ENCODE measurements around the gene C1R.
"Not testable (repeated sequence)": the region's sequence is repeated elsewhere in the genome, so short reads cannot be mapped to it uniquely, and the experiment has no call there.

The C1R gene

DNA sequence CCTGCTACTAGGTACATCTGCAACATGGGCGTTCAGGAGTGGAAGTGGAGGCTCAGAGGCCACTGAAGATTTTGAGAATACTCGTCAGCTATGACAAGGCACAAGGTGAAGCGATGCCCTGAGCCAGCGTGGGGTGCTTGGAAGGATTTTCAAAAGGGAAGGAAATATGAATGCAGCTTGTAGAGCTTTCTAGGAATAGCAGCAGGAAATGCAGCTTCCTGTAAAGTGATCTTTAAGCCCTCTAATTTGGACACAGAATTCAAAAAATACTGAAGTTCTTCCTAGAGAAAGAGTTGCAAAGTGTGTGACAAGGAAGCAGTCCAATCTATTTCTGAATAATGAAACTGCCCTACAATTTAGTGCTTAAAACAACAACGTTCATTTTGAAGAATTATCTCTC lies 44.9 kb downstream of the C1R start:
- no peak for DNase-seq (ENCODE audit: low read depth)
- H3K4me3 ChIP-seq (ENCODE audit: control insufficient read depth, low read depth, low read length): no peak overlapping the region
- TF ChIP-seq, protein P1, sequence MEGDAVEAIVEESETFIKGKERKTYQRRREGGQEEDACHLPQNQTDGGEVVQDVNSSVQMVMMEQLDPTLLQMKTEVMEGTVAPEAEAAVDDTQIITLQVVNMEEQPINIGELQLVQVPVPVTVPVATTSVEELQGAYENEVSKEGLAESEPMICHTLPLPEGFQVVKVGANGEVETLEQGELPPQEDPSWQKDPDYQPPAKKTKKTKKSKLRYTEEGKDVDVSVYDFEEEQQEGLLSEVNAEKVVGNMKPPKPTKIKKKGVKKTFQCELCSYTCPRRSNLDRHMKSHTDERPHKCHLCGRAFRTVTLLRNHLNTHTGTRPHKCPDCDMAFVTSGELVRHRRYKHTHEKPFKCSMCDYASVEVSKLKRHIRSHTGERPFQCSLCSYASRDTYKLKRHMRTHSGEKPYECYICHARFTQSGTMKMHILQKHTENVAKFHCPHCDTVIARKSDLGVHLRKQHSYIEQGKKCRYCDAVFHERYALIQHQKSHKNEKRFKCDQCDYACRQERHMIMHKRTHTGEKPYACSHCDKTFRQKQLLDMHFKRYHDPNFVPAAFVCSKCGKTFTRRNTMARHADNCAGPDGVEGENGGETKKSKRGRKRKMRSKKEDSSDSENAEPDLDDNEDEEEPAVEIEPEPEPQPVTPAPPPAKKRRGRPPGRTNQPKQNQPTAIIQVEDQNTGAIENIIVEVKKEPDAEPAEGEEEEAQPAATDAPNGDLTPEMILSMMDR (IDR thresholded peaks at IDR 0.05; ENCODE audit: control insufficient read depth, insufficient read depth, low read depth, low read length, missing control alignments): no peak

DNA sequence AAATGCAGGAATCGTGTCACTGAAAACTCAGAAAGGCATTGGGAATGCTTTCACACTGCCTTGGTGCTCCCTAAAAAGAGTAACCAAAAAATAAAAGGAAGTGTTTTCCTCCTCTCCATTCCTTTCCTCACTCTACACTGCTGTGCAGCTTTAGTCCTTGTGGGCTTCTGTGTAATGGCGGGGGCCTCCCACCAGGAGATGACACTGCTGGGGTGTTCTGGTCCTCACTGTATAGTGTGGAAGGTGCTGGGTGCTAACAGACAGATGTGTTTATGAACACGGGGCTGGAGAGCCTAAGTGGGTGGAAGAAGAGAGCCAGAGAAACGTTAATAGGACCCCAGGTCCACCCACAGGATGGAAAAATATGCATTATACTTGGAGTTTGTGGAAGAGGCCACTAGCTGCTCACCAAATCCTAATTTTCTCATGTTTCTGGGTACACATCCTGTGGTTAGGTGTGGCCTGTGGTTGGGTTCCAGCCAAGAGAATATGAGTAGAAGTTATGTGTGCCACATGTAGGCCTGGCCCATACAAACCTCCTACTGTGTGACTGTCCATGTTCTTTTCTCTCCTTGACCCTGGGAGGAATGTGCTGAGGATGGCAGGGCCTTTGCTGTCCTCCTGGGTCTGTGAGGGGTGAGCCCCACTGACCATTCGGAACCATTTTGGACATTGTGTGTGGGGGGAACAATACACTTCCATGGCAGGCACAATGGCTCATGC lies 45.7 kb downstream of the C1R start:
- TF ChIP-seq, protein P1 (IDR thresholded peaks at IDR 0.05; ENCODE audit: control insufficient read depth, insufficient read depth, low read depth, low read length, missing control alignments): no peak
- DNase-seq (ENCODE audit: low read depth): no peak
- no peak overlapping the region for H3K4me3 ChIP-seq (ENCODE audit: control insufficient read depth, low read depth, low read length)

DNA sequence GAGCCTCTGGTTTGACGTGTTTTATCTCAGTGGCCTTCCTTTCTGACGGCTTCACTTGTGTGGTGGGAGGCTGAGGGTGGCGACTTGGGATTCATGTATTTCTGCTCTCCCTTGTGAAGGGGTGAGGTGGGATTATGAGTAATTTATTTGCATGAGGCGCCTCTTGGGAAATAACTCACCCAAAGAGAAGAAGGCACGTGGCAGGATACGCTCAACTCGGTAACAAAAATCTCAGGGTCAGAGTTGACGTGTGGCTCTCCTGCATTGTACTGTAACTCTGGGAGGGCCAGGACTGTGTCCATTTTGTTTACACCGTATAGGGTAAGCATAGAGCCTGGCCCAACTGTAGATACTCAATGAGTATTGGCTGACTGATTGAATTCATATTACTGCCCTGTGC lies 46.3 kb downstream of the C1R start:
- TF ChIP-seq, protein P1 (IDR thresholded peaks at IDR 0.05; ENCODE audit: control insufficient read depth, insufficient read depth, low read depth, low read length, missing control alignments): no peak
- H3K4me3 ChIP-seq (ENCODE audit: control insufficient read depth, low read depth, low read length): no peak overlapping the region
- no peak for DNase-seq (ENCODE audit: low read depth)

DNA sequence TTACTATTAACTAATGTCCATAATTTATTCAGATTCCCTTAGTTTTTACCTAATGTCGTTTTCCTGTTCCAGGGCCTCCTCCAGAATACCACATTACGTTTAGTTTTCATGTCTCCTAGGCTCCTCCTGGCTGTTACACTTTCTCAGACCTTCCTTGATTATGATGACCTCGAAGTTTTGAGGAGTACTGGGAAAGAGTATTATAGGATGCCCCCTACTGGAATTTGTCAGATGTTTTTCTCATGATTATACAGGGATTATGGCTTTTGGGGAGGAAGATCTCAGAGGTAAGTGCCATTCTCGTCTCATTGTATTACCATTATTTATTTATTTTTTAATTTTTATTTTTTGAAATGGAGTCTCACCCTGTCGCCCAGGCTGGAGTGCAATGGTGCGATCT lies 49.4 kb downstream of the C1R start:
- no peak overlapping the region for H3K4me3 ChIP-seq (ENCODE audit: control insufficient read depth, low read depth, low read length)
- TF ChIP-seq, protein P1 (IDR thresholded peaks at IDR 0.05; ENCODE audit: control insufficient read depth, insufficient read depth, low read depth, low read length, missing control alignments): peak; percentile 41
- no peak for DNase-seq (ENCODE audit: low read depth)

DNA sequence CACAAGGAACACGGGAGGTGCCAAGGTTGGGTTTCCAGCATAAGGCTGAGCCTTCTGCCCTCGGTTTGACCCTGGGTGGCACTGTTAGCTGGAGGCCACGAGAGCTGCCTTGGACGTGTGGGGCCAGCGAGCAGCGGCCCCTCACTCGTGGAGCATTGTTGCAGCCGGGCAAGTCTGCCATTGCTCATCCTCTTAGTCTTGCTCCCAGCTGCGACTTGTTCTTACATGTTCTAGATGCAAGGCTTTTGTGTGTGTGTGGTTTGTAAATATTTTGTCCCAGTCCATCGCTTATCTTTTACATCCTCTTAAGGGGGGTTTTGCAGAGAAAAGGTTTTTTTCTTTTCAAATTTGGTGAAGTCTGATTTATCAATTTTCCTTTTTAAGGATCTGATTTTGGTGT lies 52.8 kb downstream of the C1R start:
- DNase-seq (ENCODE audit: low read depth): no peak
- no peak overlapping the region for H3K4me3 ChIP-seq (ENCODE audit: control insufficient read depth, low read depth, low read length)
- TF ChIP-seq, protein P1 (IDR thresholded peaks at IDR 0.05; ENCODE audit: control insufficient read depth, insufficient read depth, low read depth, low read length, missing control alignments): no peak

DNA sequence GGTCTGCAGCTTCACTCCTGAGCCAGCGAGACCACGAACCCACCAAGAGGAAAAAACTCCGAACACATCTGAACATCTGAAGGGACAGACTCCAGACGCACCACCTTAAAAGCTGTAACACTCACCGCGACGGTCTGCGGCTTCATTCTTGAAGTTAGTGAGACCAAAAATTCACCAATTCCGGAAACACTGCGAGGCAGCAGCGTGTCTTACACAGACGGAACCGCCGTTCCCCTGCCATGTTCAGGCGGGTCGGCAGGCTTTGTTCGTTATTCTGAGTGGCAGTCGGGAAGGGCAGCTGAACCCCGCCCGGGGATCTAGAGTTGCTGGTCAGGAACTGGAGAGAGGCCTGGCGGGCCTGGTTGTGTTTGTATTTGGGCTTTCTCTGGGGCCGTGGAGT lies 53.7 kb downstream of the C1R start:
- TF ChIP-seq, protein P1 (IDR thresholded peaks at IDR 0.05; ENCODE audit: control insufficient read depth, insufficient read depth, low read depth, low read length, missing control alignments): no peak
- no peak for DNase-seq (ENCODE audit: low read depth)
- H3K4me3 ChIP-seq (ENCODE audit: control insufficient read depth, low read depth, low read length): no peak overlapping the region

DNA sequence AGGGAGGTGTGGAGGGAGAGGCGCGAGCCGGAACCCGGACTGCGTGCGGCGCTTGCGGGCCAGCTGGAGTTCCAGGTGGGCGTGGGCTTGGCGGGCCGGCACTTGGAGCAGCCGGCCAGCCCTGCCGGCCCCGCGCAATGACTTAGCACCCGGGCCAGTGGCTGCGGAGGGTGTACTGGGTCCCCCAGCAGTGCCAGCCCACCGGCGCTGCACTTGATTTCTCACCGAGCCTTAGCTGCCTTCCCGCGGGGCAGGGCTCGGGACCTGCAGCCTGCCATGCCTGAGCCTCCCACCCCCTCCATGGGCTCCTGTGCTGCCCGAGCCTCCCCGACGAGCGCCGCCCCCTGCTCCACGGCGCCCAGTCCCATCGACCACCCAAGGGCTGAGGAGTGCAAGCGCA lies 54.8 kb downstream of the C1R start:
- H3K4me3 ChIP-seq (ENCODE audit: control insufficient read depth, low read depth, low read length); DNase-seq (ENCODE audit: low read depth): not testable (repeated sequence)

All from AG09309 (cell line).